Glutamatergic neuron (in vitro differentiated cells): ENCODE measurements around the gene KATNAL2. TPM values are rescaled to one million over a fixed set of nuclear protein-coding genes. Genes with fewer than 3 reads are reported as not detected.

ENCODE experiments used
- DNase-seq: peaks from one replicate; pipeline ENCODE4 v3.0.0; 2022
- H3K27ac Mint-ChIP-seq: one replicate; pipeline ENCODE4 v1.8.0; 2020; ENCODE audit warnings: mild to moderate bottlenecking, mixed read lengths, inconsistent platforms; ENCODE audit not compliant: unreplicated experiment
- H3K27me3 Mint-ChIP-seq: one replicate; pipeline ENCODE4 v1.8.0; 2020; ENCODE audit warnings: mild to moderate bottlenecking, moderate library complexity, mixed read lengths, inconsistent platforms; ENCODE audit not compliant: unreplicated experiment
- H3K36me3 Mint-ChIP-seq: one replicate; pipeline ENCODE4 v1.8.0; 2020; ENCODE audit warnings: mild to moderate bottlenecking, mixed read lengths, inconsistent platforms; ENCODE audit not compliant: unreplicated experiment
- H3K4me1 Mint-ChIP-seq: one replicate; pipeline ENCODE4 v1.8.0; 2020; ENCODE audit warnings: mild to moderate bottlenecking, low read depth, mixed read lengths, inconsistent platforms; ENCODE audit not compliant: unreplicated experiment
- H3K4me3 Mint-ChIP-seq: one replicate; pipeline ENCODE4 v1.8.0; 2020; ENCODE audit warnings: mild to moderate bottlenecking, mixed read lengths, inconsistent platforms; ENCODE audit not compliant: unreplicated experiment
- H3K9me3 Mint-ChIP-seq: one replicate; pipeline ENCODE4 v1.8.0; 2020; ENCODE audit warnings: mild to moderate bottlenecking, moderate library complexity, mixed read lengths, inconsistent platforms; ENCODE audit not compliant: unreplicated experiment
- total RNA-seq: library from RNA; stranded (reverse); fragmentation: NEBNext Ultra II Directional; extraction: Animal tissue kit (Norgen Biotek cat#: 25700); gene quantifications from one replicate; pipeline ENCODE4 v1.2.1, GENCODE V29; 2021; ENCODE audit not compliant: unreplicated experiment
- TF ChIP-seq, protein P1 (sequence below): fragments of 200-600 bp; sonication (generic); IDR thresholded peaks from one replicate; pipeline ENCODE4 v1.5.0; 2021; ENCODE audit not compliant: partially characterized antibody, unreplicated experiment

Gene KATNAL2
- total RNA-seq, 1 donor from 2014 or later, result 2.4 TPM

GRCh38 chr18:47062471-47062870, 145.1 kb downstream of the KATNAL2 start:
- Mint-ChIP-seq H3K27me3 (no peaks in the 10 kb centered on the region), H3K36me3 (no peaks in the 10 kb centered on the region), H3K9me3 (no peaks in the 10 kb centered on the region), H3K4me1 (no peaks in the 10 kb centered on the region), H3K27ac (no peak overlapping the region), H3K4me3 (no peak overlapping the region)
- TF ChIP-seq, protein P1, sequence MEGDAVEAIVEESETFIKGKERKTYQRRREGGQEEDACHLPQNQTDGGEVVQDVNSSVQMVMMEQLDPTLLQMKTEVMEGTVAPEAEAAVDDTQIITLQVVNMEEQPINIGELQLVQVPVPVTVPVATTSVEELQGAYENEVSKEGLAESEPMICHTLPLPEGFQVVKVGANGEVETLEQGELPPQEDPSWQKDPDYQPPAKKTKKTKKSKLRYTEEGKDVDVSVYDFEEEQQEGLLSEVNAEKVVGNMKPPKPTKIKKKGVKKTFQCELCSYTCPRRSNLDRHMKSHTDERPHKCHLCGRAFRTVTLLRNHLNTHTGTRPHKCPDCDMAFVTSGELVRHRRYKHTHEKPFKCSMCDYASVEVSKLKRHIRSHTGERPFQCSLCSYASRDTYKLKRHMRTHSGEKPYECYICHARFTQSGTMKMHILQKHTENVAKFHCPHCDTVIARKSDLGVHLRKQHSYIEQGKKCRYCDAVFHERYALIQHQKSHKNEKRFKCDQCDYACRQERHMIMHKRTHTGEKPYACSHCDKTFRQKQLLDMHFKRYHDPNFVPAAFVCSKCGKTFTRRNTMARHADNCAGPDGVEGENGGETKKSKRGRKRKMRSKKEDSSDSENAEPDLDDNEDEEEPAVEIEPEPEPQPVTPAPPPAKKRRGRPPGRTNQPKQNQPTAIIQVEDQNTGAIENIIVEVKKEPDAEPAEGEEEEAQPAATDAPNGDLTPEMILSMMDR, result no peak
- no peak for DNase-seq

DNA sequence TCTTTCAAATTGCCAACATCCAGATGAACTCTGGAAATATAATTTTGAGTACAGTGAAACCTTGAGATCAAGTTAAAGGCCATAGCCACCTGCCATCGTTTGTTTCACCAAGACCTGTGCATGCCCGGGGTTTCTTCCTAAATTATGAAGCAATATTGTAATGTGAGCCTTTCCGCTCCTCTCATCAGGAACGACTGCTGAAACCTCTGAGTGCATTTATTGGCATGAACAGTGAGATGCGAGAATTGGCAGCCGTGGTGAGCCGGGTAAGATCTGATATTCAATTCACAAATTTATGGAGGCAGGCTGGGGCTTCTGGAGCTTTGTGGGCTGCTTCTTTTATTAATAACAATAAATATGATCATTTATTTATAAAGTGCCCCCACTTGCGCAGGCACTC, 145.7 kb downstream of the KATNAL2 start:
- no peak overlapping the region for H3K4me3 Mint-ChIP-seq
- no peaks in the 10 kb centered on the region for H3K4me1 Mint-ChIP-seq
- H3K36me3 Mint-ChIP-seq, result no peaks in the 10 kb centered on the region
- no peak overlapping the region for H3K27ac Mint-ChIP-seq
- no peak for DNase-seq
- TF ChIP-seq, protein P1, result no peak
- H3K9me3 Mint-ChIP-seq, result no peaks in the 10 kb centered on the region
- no peaks in the 10 kb centered on the region for H3K27me3 Mint-ChIP-seq

GRCh38 chr18:47067648-47068047, 150.2 kb downstream of the KATNAL2 start:
- H3K4me3 Mint-ChIP-seq, result no peak overlapping the region
- no peak overlapping the region for H3K27ac Mint-ChIP-seq
- H3K36me3 Mint-ChIP-seq, result no peaks in the 10 kb centered on the region
- no peak for DNase-seq
- H3K9me3 Mint-ChIP-seq, result no peaks in the 10 kb centered on the region
- TF ChIP-seq, protein P1, result no peak
- no peaks in the 10 kb centered on the region for H3K27me3 Mint-ChIP-seq
- H3K4me1 Mint-ChIP-seq, result no peaks in the 10 kb centered on the region

- Mint-ChIP-seq H3K9me3 (no peaks in the 10 kb centered on the region), H3K27me3 (no peaks in the 10 kb centered on the region), H3K4me1 (no peaks in the 10 kb centered on the region), H3K36me3 (no peaks in the 10 kb centered on the region), H3K4me3 (no peak overlapping the region), H3K27ac (no peak overlapping the region)
- peak; percentile 37 for DNase-seq
- TF ChIP-seq, protein P1, result no peak
These were observed 157.9 kb downstream of the KATNAL2 start for GRCh38 chr18:47075098-47075883.

DNA sequence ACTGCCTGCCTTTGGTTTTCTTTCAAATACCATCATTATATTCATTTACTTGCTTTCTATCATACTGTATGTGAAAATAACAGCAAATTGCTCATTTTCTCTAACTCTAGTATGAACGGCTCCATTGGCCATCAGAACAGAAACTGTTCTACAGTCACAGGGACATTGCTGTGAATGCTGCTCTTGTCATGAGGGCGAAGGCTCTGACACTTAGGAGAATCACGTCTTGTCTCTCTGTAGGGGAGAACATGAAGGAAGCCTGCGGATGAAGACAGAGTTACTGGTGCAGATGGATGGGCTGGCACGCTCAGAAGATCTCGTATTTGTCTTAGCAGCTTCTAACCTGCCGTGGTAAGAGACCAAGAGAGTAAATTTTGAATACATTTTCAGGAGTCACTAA, 159.7 kb downstream of the KATNAL2 start:
- TF ChIP-seq, protein P1, result no peak
- Mint-ChIP-seq H3K4me3 (no peak overlapping the region), H3K4me1 (no peaks in the 10 kb centered on the region), H3K27ac (no peak overlapping the region), H3K9me3 (no peaks in the 10 kb centered on the region), H3K27me3 (no peaks in the 10 kb centered on the region), H3K36me3 (no peaks in the 10 kb centered on the region)
- no peak for DNase-seq
